ENCODE measurements around the gene COP1.

DNA sequence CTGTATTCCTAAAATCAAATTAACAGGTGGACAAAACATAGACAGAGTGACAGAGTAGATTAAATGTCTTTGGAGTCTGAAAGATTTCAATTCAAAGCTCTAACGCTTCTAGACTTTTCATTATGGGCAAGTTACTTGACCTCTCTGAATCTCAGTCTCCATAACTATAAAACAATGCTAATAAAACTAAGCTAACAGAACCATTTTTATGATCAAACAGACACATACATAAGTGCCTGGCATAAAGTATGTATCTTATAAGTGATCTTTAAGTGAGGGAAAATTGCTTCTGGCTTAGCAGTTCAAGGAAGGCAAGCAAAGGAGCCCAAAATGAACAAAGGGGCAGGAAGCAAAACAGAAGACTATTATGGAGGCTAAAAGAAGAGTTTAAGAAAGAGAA, 246.9 kb downstream of the COP1 start:
- TF ChIP-seq, protein P1, sequence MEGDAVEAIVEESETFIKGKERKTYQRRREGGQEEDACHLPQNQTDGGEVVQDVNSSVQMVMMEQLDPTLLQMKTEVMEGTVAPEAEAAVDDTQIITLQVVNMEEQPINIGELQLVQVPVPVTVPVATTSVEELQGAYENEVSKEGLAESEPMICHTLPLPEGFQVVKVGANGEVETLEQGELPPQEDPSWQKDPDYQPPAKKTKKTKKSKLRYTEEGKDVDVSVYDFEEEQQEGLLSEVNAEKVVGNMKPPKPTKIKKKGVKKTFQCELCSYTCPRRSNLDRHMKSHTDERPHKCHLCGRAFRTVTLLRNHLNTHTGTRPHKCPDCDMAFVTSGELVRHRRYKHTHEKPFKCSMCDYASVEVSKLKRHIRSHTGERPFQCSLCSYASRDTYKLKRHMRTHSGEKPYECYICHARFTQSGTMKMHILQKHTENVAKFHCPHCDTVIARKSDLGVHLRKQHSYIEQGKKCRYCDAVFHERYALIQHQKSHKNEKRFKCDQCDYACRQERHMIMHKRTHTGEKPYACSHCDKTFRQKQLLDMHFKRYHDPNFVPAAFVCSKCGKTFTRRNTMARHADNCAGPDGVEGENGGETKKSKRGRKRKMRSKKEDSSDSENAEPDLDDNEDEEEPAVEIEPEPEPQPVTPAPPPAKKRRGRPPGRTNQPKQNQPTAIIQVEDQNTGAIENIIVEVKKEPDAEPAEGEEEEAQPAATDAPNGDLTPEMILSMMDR (IDR thresholded peaks at IDR 0.05; ENCODE audit: low read depth, low read length) = no peak
- TF ChIP-seq POLR2A (IDR thresholded peaks at IDR 0.05; ENCODE audit: extremely low read depth, insufficient read length) (no peak), MYC (IDR thresholded peaks at IDR 0.05; ENCODE audit: low read depth, low read length) (no peak)

Measured in NB4 (cell line).